Smooth muscle cell of the brain vasculature (primary cell): ENCODE measurements around the gene GALNT10.
A peak's percentile ranks its signal among the peaks of the same experiment; 100 is the strongest.

Experiments
- DNase-seq: peaks from one replicate; pipeline ENCODE4 v3.0.0-alpha.2; 2012; ENCODE audit warnings: low read depth, low spot score

GALNT10 gene

DNA sequence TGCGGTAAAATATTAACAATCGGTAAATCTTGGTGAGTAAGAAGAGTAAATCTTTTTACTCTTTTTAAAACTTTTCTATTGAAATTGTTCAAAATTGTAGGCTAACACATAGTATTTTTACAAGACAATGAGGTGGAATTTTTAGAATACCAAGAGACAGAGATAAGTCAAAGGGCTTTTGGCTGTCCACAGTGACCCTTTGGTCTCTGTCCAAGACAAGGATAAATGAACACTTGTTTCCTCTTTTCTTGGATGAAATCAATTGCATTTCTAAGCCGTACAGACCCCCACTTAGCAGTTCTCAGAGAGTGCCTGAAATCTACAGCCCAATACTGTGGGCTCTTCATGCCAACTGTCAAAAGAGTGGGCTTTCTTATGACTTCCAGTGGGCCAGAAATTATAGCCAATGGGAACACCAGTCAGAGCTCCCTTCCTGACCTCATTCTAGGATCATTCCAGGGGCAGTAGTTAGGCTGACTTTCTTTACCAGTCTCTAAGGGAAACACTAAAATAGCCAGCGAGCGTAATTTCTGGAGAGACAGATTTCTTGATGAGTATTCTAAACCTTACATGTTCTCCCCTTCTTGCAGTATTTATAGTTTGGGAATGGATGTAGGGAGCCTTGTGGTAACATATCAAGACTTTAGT, 74.1 kb downstream of the GALNT10 start:
- DNase-seq = no peak

GRCh38 chr5:154265197-154265773, 74.8 kb downstream of the GALNT10 start:
- no peak for DNase-seq

DNA sequence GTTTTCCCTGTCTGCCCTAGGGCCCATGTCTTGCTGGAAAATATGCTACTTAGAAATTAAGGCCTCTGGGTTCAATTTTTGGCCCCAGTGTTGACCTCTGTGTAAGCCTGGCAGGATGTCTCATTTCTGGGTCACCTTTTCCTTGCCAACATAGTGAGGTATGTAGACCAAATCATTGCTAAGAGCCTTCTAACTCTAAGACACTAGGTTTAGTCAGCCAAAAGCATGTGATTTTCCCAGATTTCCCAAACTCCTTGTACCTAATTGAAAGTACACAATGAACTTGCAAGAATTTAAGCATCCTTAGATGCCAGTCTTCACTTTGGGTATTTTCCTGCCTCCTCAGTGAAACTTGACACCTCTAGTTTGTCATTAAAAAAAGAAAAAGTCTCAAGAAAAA, 77.0 kb downstream of the GALNT10 start:
- DNase-seq = no peak

DNA sequence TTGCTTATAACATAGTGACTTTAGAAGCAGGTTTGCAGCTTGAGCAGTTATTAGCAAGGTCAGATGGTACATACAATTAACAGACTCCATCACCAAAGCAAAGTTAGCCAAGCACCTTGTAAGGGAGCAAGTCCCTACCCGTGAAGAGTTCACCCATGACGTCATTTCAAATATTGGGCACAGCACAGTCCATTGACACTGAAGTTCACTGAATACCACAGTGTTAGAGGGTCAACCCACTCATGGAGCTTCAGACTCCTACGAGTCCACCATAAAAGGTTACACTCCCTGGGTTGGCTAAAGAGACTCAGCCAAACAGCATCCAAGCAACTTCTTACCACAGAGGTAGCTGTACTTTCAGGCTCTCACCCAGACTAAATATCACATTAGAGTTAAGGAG, 77.5 kb downstream of the GALNT10 start:
- no peak for DNase-seq

DNA sequence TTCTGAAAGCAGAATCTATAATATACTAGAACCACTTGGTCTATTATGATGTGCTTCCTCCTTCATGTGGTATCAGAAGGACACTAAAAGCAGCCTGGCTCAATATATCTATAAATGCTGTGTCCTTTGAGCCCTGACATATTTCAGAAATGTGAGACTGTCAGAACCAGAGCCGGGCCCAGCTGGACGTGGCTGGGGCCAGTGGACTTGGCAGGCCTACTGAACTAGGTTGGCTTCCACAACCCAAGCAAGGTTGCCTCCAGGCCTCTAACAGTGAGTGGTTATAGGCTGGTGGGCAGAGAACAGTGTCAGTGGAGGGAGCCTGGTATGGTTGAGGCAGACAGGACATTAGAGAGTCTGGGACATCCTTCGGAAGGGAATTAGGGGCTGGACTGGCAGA, 78.9 kb downstream of the GALNT10 start:
- no peak for DNase-seq

DNA sequence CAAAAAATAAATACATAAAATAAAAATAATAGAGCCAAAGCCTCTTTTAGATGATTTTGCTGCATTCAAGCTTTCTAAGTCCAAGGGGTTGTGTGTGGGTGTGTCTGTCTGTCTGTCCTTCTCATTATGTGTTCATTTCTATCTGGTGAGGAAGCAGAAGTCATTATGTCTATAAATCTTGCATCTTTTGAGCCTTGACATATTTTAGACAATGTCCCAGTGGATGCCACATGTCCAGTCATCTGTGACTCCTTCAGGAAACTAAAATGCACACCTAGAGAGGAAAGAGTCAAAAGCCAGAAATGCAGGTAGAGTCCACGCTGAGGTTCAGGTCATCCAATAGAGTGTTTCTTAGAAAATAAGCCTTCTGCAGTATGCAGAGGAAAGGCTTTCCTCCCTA, 80.9 kb downstream of the GALNT10 start:
- no peak for DNase-seq

- DNase-seq = no peak
Observed at GRCh38 chr5:154271936-154272514, 81.5 kb downstream of the GALNT10 start.

DNA sequence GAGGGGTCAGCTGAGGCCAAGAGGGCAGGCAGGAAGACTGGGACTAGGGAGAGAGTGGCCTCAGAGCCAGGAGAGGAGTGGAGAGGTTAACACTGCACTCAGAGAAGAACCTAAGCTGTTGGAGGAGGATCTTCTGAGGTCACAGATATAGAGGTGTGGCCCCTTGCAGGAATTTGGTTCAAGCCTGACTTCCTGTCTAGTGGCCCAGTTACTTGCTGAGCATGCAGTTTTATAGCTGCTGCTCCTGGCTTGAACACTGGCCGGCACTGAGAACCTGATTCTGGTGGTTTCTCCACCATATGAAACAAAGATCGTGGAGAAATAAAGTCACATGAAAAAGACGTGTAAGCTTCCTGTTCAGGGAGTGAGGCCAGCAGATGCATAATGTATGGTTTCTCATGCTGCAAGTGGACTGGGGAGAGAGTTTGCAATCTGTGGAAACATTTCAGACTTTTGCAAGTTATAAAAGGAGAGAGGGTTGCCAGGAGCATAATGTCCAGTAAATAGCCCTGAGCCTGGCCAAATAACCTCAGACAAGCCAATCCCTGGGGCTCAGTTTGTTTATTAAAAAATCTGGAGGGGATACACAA, 82.6 kb downstream of the GALNT10 start:
- no peak for DNase-seq

DNA sequence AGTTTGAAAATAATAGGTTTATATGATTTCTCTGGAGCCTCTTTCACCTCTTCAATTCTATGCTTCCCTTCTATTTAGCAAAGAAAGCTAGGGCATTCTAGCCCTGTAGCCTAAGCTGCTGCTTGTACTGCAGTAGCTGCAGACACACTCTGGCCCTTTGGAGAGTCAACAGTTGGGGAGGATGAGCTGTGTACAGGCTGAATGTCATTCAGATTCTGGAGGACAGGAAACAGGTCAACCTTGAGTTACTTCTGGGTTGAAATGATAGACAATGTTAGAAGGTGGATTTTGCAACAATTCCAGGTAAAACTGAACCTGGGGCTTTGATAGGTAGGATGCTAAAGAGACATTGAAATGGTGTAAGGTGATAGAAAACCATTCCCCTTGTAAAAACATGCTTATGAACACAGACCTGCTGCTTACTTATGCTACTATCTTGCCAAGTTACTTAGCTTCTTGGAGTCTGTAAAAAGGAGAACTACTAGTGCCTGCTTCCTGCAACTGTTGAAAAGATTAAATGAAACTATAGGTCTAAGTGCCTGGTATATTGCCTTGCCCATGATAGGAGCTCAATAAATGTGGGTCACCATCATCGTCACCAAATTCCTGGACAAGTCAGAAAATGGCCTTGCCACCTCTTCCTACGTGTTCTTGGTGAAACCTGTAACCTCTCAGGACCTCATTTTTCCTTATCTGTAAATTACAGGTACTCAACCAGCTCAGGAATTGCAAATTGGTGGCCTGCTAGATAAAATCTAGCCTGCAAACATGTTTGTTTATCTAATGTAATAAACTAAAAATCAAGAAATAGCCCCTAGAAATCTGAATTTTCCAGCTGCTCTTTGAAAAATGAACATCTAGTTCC, 83.7 kb downstream of the GALNT10 start:
- no peak for DNase-seq

DNA sequence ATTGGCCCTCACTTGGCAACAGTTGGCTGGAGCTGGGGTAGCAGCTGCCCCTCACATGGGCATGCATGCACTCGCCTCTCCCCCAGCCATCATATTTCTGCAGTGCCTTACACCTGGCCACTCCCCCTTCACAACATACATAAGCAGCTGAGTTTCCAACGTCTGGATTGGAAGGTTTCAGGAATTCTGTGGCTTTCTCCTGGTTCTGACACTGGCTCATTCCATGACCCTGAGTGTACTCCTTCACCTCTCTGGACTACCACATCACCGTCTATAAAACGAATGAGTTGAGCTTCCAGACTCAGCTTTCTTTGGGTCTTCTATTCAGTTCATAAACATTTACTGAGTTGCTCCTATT, 84.3 kb downstream of the GALNT10 start:
- no peak for DNase-seq

DNA sequence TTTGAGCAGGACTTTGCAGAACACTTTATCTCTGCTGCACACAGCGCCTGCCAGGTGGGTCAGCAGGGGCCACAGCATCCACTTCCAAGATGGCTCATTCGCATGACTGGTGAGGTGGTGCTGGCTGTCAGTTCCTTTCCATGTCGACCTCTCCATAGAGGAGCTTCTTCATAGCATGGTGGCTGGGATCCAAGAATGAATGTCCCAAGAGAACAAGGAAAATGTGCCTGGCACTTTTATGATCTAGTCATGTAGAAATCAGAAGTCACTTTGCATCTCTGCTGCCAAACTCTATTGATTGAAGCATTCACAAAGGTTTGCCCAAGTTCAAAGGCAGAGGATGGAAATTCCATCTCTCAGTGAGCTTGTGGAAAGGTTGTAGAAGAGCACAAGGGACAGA, 85.0 kb downstream of the GALNT10 start:
- no peak for DNase-seq

DNA sequence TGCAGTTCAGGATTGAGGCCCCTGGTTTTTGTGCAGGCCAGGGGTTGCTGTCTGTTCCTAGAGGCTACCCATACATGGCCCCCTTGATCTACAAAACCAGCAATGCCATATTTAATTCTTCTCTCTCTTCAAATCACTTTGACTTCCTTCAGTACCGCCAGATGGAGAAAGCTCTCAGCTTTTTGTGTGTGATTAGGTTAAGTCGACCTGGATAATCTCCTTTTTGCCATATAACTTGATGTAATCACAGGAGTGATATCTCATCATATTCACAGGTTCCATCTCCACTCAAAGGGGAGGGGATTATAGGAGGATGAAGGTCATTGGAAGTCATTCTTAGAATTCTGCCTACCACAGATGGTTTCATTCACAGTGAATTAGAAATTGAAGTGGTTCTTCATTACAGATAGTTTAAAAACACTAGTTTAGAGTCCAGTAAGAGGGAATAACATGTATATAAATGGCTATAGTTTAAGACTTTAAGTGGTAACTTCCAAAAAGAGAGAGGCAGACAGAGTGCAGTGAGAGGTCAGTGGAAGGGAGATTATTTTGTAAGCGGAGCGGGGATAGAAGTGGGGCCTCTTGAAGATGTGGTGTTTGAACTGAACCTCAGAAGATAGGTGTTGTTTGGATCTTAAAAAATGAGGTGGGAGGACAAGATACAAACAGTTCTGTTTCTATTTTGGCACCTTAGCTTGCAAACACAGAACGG, 85.9 kb downstream of the GALNT10 start:
- no peak for DNase-seq

GRCh38 chr5:154276973-154277331, 86.4 kb downstream of the GALNT10 start:
- peak; percentile 57 for DNase-seq

GRCh38 chr5:154277499-154277898, 87.0 kb downstream of the GALNT10 start:
- no peak for DNase-seq

- no peak for DNase-seq
Observed at GRCh38 chr5:154278186-154278585, 87.7 kb downstream of the GALNT10 start.

DNA sequence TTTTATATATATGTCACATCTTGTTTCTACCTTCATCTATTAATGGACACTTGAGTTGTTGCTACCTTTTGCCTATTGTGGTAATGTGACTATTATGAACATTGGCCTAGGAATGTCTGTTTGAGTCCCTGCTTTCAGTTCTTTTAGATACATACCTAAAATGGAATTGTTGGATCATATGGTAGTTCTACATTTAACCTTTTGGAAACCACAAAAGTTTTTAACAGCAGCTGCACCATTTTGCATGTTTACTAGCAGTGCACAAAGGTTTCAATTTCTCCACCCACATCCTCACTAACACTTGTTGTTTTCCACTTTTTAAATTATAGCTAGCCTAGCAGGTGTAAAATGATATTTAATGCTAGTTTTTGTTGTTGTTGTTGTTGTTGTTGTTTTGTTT, 88.4 kb downstream of the GALNT10 start:
- no peak for DNase-seq

DNA sequence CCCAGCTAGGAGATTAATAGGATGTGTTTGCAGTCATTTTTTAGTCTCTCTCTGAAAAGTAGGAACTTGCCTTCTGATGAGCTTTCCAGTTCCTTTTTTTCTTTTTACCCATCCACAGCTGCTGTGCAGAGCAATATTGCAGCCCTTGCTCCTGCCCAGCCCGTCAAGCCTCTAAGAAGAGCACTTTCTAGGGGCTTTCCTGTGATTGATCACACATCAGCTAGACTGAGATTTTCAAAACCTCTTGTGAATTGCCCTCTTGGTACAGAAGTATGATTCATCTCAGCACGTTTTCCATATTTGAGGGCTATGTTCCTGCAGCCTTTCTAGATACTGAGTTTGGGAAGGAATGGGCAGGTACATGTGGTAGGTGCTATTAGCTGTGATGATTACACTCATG, 93.9 kb downstream of the GALNT10 start:
- DNase-seq = no peak

DNA sequence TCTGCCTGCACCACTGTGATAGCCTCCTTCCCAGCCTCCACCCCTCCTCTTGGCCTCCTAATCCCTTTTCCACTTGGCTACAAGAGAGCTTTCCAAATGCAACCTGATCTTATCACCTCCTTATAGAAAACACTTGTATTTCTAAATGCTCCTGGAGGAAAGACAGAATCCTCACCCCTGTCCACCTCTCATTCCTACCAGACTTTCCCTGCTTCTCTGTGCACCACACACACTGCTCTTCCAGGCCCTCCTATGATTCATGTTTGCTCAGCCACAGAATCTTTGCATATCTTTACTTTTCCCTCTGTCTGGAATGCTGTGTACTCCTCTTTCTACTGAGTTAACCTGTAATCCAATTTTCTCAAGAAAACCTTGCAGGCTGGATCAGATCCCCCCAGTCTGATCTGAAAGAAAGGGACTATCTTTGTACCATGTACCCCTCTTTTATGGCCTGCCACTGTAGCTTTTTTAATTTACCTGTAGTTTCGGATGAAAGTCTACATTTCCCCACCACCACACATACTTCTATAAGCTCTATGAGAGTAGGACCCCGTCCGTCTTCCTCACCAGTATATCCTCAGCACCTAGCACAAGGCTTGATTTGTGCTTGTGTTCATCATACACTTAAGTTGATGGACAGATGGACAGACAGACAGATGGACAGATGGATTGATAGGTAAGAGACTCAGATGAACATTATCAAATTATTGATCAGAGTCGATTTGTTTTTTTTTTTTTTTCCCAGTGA, 95.3 kb downstream of the GALNT10 start:
- no peak for DNase-seq

- DNase-seq = no peak
Observed at GRCh38 chr5:154286557-154286956, 96.0 kb downstream of the GALNT10 start.

DNA sequence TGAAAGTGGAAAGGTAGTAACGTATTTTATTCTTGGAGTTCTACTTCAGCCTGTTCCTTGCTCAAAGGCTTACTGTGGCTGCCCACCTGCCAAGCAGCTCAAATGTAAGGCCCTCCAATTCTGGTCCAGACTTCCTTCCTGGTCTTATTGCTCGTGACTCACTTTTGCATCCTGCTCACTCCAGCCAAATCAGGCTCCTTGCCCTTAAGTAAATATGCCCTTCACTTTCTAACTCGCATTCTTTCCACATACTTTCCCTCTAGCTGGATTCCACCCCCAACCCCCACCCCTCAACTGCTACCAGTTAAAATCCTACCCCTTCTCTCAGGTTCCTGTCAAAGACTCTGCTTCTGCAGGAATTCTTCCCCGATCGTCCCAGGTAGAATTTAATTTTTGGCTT, 96.6 kb downstream of the GALNT10 start:
- no peak for DNase-seq

DNA sequence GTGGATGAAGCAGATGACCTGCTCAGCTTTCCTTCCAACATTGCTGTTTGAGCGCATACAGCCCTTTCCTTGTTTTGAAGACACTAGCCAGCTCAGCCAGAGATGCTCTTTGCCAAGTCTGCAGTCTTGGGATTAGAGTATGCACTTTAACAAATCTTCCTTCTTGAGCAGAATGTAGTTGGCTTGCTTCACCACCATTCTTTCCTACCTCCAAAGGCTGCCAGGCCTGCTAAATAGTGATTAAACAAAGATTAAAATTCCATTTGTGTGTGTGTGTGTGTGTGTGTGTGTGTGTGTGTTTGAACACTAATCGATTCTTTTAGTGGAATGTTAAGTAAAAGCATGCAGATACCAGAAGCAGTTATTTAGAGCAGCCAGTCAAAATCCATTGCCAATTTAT, 97.6 kb downstream of the GALNT10 start:
- DNase-seq = no peak
